ENCODE data around the gene RGL3. TPM values are rescaled to one million over a fixed set of nuclear protein-coding genes. Genes with fewer than 3 reads are reported as not detected.

Gene RGL3
- total RNA-seq, 1 experiment from 2014 or later = 100 TPM

DNA sequence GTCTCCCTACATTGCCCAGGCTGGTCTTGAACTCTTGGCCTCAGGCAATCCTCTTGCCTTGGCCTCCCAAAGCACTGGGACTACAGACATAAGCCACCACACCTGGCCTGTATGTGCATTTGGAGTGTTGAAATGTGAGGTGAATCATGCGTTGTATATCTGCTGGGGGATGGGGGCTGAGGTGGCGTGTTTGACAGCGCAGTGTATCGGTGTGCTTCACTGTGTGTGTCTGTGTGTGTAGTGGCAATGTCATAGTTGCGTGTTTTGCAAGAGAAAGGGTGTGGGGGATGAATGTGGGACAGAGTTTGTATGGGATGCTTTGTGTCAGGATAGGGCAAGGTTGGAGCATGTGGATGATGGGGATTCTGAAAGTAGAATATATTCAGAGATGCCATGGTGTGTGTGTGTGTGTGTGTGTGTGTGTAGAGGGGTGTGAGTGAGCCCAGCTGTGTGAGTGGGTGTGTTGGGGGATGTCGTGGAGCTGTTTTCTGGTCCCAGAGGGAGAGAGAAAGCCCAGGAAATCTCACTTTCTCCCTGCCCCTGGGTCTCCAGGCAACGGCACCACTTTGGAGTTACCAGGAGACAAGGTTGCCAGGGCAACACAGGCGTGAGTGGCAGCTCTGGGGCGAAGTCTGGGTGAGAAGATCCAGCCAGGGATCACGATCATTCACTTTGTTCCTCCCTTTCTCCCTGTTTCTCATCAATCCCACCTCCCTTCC, 45.8 kb downstream of the RGL3 start:
- intact Hi-C loops (cut with micrococcal nuclease; ENCODE audit: unreplicated experiment) = no loop called here
- Histone ChIP-seq H4K20me1 (ENCODE audit: insufficient read depth) (no peaks in the 10 kb centered on the region), H3F3A (ENCODE audit: insufficient read depth, low read depth) (peaks cover 33% of the 10 kb centered on the region), H3K4me2 (peak overlapping the region; percentile 81), H3K79me2 (ENCODE audit: low read depth) (peaks cover 22% of the 10 kb centered on the region), H3K9me3 (ENCODE audit: insufficient read depth, low read depth) (no peaks in the 10 kb centered on the region), H3K27ac (no peak overlapping the region), H2AFZ (no peak overlapping the region), H3K36me3 (ENCODE audit: low read depth) (no peaks in the 10 kb centered on the region), H3K4me3 (no peak overlapping the region), H3K27me3 (ENCODE audit: insufficient read depth, low read depth) (no peaks in the 10 kb centered on the region), H3K9me2 (ENCODE audit: insufficient read depth) (no peaks in the 10 kb centered on the region), H3K4me1 (replicated peaks; ENCODE audit: insufficient read depth) (peaks cover 31% of the 10 kb centered on the region)
- TF ChIP-seq EZH2 (IDR thresholded peaks at IDR 0.05; ENCODE audit: low read depth) = no peak
- TF ChIP-seq, protein P1, sequence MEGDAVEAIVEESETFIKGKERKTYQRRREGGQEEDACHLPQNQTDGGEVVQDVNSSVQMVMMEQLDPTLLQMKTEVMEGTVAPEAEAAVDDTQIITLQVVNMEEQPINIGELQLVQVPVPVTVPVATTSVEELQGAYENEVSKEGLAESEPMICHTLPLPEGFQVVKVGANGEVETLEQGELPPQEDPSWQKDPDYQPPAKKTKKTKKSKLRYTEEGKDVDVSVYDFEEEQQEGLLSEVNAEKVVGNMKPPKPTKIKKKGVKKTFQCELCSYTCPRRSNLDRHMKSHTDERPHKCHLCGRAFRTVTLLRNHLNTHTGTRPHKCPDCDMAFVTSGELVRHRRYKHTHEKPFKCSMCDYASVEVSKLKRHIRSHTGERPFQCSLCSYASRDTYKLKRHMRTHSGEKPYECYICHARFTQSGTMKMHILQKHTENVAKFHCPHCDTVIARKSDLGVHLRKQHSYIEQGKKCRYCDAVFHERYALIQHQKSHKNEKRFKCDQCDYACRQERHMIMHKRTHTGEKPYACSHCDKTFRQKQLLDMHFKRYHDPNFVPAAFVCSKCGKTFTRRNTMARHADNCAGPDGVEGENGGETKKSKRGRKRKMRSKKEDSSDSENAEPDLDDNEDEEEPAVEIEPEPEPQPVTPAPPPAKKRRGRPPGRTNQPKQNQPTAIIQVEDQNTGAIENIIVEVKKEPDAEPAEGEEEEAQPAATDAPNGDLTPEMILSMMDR (conservative IDR thresholded peaks at IDR 0.05) = no peak
- no peak for DNase-seq
- BruUV-seq (replicated peaks) = no TSS peak
- CTCF ChIA-PET = interaction anchor here (0.6 kb wide), 1 partner anchor 166 kb away, joined by 4 read pairs; no protein-coding TSS in a partner anchor
- POLR2A ChIA-PET (ENCODE audit: unreplicated experiment) = interaction anchor here (0.6 kb wide), 1 partner anchor 22 kb away, joined by 3 read pairs; no protein-coding TSS in a partner anchor

- intact Hi-C loops (cut with micrococcal nuclease; ENCODE audit: unreplicated experiment) = no loop called here
- no TSS peak for BruUV-seq (replicated peaks)
- H3K4me3 ChIP-seq = no peak overlapping the region
- DNase-seq = no peak
- no peak overlapping the region for H2AFZ ChIP-seq
- H3K79me2 ChIP-seq (ENCODE audit: low read depth) = peaks cover 5% of the 10 kb centered on the region
- CTCF ChIA-PET = no interaction called here
- no peaks in the 10 kb centered on the region for H3K9me2 ChIP-seq (ENCODE audit: insufficient read depth)
- POLR2A ChIA-PET (ENCODE audit: unreplicated experiment) = no interaction called here
- H3K9me3 ChIP-seq (ENCODE audit: insufficient read depth, low read depth) = no peaks in the 10 kb centered on the region
- H3K4me1 ChIP-seq (replicated peaks; ENCODE audit: insufficient read depth) = peaks cover 5% of the 10 kb centered on the region
- no peaks in the 10 kb centered on the region for H3K36me3 ChIP-seq (ENCODE audit: low read depth)
- no peak overlapping the region for H3K4me2 ChIP-seq
- no peaks in the 10 kb centered on the region for H4K20me1 ChIP-seq (ENCODE audit: insufficient read depth)
- H3K27me3 ChIP-seq (ENCODE audit: insufficient read depth, low read depth) = no peaks in the 10 kb centered on the region
- H3K27ac ChIP-seq = no peak overlapping the region
- peaks cover 10% of the 10 kb centered on the region; the same call in 1 of the 2 replicates for H3F3A ChIP-seq (ENCODE audit: insufficient read depth, low read depth)
- TF ChIP-seq, protein P1 (conservative IDR thresholded peaks at IDR 0.05) = no peak
- no peak for TF ChIP-seq EZH2 (IDR thresholded peaks at IDR 0.05; ENCODE audit: low read depth)
Measured at GRCh38 chr19:11370744-11371143, 48.4 kb downstream of the RGL3 start.

DNA sequence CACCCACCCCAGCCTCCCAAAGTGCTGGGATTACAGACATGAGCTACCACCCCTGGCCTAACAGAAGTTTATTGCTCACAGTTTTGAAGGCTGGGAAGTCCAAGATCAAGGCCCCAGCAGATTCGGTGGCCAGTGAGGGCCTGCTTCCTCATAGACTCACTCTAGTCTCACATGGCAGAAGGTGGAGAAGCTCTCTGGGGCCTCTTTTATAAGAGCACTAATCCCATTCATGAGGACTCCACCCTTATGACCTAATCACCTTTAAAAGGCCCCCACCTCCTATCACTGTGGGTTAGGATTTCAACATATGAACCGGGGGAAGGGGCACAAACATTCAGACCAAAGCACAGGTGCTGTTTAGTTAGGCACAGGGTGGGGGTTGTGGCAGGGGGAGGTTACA, 51.6 kb downstream of the RGL3 start:
- POLR2A ChIA-PET (ENCODE audit: unreplicated experiment) = no interaction called here
- no TSS peak for BruUV-seq (replicated peaks)
- intact Hi-C loops (cut with micrococcal nuclease; ENCODE audit: unreplicated experiment) = no loop called here

More for the DNA sequence above, 51.6 kb downstream of the RGL3 start:
- Histone ChIP-seq H3K27ac (no peak overlapping the region), H3F3A (ENCODE audit: insufficient read depth, low read depth) (peaks cover 13% of the 10 kb centered on the region; the same call in 1 of the 2 replicates), H3K79me2 (ENCODE audit: low read depth) (no peaks in the 10 kb centered on the region), H3K36me3 (ENCODE audit: low read depth) (peaks cover 9% of the 10 kb centered on the region; the same call in 1 of the 2 replicates), H3K4me2 (no peak overlapping the region), H4K20me1 (ENCODE audit: insufficient read depth) (no peaks in the 10 kb centered on the region), H3K27me3 (ENCODE audit: insufficient read depth, low read depth) (no peaks in the 10 kb centered on the region), H3K4me3 (no peak overlapping the region), H2AFZ (no peak overlapping the region), H3K9me2 (ENCODE audit: insufficient read depth) (no peaks in the 10 kb centered on the region), H3K4me1 (replicated peaks; ENCODE audit: insufficient read depth) (no peaks in the 10 kb centered on the region), H3K9me3 (ENCODE audit: insufficient read depth, low read depth) (no peaks in the 10 kb centered on the region)
- TF ChIP-seq EZH2 (IDR thresholded peaks at IDR 0.05; ENCODE audit: low read depth) = no peak
- TF ChIP-seq, protein P1 (conservative IDR thresholded peaks at IDR 0.05) = no peak
- DNase-seq = no peak
- CTCF ChIA-PET = no interaction called here

Measured in PC-9 (cell line).